ENCODE measurements around the gene NIN.

Gene NIN

GRCh38 chr14:50763382-50764007 is 67.5 kb downstream of the NIN start:
- no peak for DNase-seq (ENCODE audit: low read depth in 3 of 3)

GRCh38 chr14:50762931-50763300 is 68.0 kb downstream of the NIN start:
- DNase-seq (ENCODE audit: low read depth in 3 of 3): no peak

DNA sequence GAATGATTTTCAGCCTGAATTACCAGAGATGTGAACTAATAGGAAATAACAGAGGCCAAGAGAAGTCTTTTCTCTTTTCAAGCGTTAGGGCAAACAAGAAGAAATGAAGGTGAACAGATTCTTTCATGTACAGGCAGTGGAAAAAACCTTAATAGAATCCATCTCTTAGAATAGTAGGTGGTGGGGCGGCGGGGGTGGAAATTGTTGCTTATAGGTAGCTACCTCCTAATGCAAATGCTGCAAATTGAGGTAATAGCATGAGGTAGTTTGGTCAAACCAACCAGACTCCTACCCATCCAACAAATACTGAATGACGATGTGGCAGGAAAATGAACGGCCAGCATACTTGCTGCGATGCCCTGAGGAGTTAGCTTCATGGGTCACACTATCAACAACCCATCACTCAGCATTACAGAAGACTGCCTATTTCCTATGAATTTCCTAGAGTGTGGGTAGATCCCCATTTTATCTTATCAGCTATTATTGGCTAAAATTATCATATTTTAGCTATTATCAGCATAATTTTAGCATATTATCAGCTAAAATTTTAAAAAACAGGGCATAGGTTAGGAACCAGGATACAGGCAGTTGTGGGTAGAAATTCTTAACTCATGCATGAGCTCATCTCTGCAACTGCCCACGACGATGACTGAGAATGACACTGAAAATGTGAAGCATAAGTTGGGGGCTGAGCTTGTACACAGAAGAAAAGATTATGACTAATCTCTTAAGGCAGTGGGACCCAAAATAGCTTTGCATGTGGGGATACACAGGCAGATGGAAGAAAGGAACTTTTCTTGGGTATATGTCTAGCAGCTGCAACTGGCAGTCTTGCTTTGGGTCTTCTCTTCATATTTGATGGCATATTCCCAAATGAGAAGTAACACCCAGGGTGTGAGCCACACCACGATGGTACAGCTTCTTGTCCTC is 68.7 kb downstream of the NIN start:
- no peak for DNase-seq (ENCODE audit: low read depth in 3 of 3)

DNA sequence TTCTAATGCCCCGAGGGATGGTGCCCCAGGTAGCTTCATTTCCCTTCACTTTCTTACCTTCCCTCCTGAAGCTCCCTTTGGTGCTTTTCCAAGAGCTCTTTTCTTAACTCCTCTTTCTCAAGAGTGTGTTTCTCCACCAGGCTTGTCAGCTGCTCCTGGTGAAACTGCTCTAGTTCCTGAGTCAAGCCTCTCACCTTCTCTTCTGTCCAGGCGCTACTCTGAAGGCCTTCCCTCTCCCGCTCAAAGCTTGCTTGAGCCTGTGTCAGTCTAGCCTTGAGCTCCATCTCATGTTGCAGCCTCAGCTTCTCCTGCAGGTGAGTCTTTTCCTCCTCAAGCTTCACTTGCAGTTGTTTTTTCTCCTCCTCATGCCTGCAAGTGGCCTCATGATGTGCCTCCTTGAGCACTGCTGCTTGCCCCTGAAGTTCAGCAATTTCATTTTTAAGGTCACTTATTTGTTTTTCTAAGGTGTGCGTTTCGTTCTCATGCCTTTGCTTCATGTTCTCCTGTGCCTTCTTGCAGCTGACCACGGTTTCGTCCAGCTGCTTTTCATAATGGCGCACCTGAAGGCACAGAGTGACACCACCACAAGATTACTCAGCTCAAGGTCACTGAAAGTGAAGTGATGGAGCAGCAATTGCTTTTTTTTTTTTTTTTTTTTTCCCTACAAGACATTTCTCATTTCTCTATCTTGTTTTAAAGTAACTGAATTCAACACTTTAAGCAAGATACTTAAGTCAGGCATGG is 71.0 kb downstream of the NIN start:
- no peak for DNase-seq (ENCODE audit: low read depth in 3 of 3)

DNA sequence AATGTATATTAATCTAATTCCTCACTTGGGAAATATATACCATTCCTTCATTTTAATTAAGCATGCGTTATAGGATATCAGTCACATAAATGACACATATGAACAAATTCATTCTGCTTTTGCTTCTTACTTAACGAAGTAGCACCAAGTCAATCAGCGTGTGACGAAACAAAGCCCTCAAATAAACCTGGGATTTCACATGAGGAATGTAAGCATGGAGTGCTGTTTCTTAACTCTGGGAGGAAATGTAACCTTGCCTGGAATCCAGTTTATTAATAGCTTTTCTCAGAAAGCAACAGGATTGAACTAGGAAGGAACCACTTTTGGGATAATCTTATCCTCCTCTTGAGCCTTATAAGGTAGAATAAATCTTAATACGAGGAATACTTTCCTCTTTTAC is 72.0 kb downstream of the NIN start:
- no peak for DNase-seq (ENCODE audit: low read depth in 3 of 3)

- no peak for DNase-seq (ENCODE audit: low read depth in 3 of 3)
Measured at GRCh38 chr14:50758305-50758704, 72.7 kb downstream of the NIN start.

DNA sequence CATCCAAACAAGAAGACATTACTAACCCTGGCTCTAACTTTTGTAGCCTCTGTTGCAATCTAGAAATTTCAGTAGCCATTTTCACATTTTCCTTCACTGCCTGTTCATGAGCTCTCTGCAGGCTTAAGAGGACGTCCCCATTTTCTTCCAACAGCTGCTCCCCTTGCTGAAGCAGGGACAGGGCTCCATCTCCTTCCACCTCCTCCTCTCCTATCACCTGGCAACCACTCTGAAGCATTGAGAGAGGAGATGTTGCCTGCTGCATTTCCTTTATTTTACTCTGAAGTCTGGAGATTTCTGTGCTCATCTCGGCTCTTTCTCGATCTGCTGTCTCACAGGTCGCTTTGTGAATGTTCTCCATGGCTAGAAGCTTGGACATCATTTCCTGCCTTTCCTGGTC is 73.3 kb downstream of the NIN start:
- DNase-seq (ENCODE audit: low read depth in 3 of 3): no peak

GRCh38 chr14:50756300-50756699 is 74.7 kb downstream of the NIN start:
- DNase-seq (ENCODE audit: low read depth in 3 of 3): no peak

DNA sequence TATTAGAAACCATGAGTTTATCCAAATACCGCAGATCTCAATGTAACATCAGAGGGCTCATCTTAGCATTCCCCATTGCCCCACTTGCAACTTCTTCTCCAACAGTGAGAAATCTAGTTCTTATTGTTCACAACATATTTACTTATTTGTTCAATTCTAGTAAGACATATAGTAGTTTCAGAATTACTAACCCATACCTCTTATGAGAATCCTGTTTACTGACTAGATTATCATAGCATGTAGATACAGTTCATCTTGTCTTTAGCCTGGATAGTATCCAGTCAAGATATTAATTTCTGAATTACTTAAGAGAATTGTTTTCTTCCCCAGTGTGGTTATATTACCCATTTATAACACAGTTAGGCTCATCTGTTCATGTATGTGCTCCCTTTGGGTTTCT is 80.6 kb downstream of the NIN start:
- DNase-seq (ENCODE audit: low read depth in 3 of 3): no peak

DNA sequence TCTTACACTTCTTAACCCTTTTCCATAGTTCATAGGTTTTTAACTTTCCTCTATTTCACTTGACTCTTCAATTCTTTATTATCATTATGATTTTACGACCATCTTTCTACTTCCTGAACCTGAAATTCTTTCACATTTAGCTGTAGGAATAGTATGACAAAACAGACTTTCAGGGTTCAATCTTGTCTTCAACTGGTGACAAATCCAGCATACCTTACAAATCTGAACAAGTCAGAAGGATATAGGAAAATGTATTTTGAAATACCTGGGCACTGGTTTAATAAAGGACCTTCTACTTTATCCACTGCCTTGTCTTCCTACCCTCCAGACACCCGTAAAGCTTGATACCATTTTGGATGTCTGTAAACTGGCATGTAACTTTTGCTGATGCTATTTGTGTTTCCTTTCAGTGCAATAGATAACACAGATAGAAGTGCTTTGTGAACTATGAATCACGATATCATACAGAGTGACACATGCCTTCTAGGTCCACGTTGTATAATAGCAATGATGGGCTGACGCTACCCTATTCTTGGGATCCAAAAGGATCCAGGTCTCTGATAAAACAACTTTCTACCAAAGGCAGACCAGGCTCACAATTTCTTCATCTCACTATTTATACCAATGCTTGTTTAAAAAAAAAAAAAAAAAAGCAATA is 85.4 kb downstream of the NIN start:
- no peak for DNase-seq (ENCODE audit: low read depth in 3 of 3)

GRCh38 chr14:50744231-50744630 is 86.7 kb downstream of the NIN start:
- no peak for DNase-seq (ENCODE audit: low read depth in 3 of 3)

- DNase-seq (ENCODE audit: low read depth in 3 of 3): no peak
Measured at GRCh38 chr14:50741567-50741966, 89.4 kb downstream of the NIN start.

DNA sequence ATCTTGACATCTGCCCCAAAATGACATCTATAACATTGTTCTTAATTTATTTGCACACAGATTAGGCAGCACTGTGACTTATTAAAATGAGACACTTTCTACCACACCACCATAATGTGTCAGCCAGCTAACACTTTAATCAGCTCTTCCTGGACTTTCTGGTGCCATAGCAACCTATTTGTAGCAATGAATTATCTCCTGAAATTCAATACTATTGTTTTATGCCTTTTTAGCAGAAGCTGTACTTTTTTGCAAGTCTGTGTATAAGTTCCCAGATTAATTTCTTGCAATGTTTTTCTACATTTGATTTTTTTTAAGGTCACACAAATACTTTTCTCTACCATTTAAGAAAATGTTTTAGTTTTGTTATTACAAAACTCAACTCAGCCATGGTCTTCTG is 90.1 kb downstream of the NIN start:
- no peak for DNase-seq (ENCODE audit: low read depth in 3 of 3)

DNA sequence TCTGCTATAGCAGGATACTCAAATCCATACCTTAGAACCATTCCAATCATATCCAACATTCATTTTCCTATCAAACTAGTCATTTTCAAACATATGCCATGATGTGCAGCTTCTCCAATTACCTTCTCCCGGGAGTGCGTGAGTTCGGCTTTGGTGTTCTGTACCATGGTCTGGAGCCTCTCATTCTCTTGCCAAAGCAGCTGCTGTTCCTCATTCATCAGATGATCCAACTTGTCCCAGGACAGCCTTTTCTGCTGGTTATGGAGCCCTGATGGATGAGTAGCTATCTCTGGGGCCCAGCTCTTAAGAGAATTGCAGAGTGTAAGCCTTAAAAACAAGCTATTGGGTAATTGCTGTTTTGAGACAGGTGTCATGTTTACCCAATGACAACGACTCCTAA is 91.8 kb downstream of the NIN start:
- no peak for DNase-seq (ENCODE audit: low read depth in 3 of 3)

DNA sequence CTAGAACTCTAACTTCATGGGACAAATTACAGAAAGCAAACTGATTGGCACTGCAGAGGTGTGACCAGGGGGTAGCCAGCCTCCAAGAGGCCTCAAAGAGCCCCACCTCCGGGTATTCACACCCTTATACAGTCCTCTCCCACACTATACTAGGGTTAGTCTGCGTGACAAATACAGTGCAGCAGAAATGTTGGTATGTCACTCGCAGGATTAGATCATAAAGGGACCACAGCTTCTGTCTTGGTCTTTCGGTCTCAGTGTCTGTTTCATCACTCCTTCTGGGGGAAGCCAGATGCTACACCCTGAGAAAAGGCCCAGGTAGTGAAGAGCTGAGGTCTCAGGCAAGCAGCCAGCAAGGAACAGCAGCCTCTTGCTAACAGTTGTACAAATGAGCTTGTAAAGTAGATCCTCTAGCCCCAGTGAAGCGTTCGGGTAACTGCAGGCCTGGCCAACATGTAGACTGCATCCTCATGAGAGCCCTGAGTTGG is 94.0 kb downstream of the NIN start:
- DNase-seq (ENCODE audit: low read depth in 3 of 3): no peak

- no peak for DNase-seq (ENCODE audit: low read depth in 3 of 3)
Measured at GRCh38 chr14:50734950-50735695, 95.8 kb downstream of the NIN start.

DNA sequence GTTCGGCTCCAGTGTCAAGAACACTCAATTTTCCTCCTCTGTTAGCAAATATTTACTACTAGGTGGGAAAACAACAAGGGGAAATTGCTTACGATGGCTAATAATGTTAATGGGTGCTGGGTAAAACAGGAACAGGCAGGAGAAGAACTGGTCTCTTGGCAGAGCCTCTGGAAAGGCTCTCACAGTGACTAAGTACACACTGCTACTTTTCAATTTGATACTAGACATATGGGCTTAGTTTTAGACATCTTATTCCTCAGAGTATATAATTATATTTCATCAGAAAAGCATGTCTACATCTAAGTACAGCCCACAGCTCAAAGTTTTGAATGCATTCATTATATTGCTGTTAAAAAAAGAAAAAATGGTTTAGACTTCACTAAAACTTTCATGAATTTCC is 97.5 kb downstream of the NIN start:
- DNase-seq (ENCODE audit: low read depth in 3 of 3): no peak

DNA sequence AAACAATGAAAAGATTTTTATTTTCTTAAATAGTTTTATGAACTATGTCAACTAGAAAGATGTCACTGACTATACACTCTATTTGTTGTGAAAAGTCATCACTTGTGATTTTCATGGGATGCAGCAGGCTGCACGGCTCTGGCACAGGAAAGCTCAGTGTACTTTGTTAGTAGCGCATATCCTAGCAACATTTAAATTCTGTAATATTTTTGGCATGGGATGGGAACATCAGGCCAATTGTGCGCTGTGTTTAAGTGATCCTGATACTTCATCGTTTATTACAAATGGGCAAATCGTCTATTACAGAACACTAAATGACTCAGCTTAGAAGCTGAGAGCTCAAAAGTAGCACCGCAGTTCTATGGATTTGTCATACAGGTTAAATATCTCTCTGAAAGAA is 102.1 kb downstream of the NIN start:
- DNase-seq (ENCODE audit: low read depth in 3 of 3): no peak

DNA sequence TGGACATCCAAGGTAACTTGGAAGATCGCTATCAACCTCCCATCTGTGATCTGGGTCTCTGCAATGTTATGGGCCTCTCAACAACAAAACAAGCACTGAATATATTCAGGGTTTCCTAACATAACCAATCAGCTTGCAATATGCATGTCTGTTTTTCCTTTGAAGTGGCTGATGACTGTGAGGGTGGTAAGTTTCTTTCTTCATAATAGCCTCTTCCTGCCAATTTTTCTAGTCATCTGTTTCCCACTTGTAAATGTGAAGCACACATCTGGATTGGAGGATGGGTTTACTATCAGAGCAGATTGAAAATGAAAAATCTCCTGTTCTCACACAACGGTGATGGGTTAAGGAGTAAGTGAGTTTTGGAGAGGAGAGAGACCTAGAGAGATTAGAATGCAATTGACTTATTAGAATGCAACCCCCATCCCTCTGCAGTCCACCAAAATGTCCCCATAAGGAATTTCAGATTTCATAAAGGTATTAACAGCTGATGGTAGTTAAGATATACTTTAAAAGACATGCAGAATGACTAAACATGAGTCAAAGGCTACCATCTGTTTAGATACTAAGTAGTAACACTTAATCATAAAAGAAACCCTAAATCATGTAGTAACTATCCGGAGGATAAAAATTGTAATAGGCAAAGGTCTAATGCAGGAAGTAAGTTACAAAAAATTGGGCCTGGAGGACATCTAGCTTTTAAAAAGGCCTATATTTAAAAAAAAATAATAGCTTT is 104.4 kb downstream of the NIN start:
- no peak for DNase-seq (ENCODE audit: low read depth in 3 of 3)

DNA sequence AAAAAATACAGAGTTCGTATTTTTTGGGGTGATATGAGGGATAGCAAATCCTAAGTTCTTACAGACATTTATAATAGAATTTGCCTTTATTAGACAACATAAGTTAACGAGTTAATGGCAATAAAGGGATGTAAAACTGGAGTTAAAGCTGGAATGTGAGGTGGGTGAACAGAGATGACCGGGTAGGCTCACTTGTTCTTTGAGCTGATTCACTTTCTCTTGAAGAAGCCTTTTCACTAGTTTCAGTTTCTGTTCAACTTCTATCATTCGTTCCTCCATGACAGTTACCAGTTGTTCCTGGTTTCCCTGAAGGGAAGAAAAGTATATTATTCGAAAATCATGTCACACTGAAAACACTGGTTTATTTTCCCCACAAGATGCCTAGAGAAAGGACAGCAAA is 105.2 kb downstream of the NIN start:
- DNase-seq (ENCODE audit: low read depth in 3 of 3): no peak
